NOMO-1 treated with dmso at 0.1 percent for 144 hours (cell line): ENCODE results near the gene E2F2.

ENCODE experiments used
- DNase-seq: peaks from one replicate; lab custom pipeline; 2025; ENCODE audit not compliant: unreplicated experiment; lab: John Stamatoyannopoulos, UW

E2F2 gene

GRCh38 chr1:23466423-23466989 lies 64.5 kb downstream of the E2F2 start:
- DNase-seq, result no peak

GRCh38 chr1:23463286-23463685 lies 67.7 kb downstream of the E2F2 start:
- no peak for DNase-seq

- no peak for DNase-seq
Measured at GRCh38 chr1:23462766-23463165, 68.3 kb downstream of the E2F2 start.

GRCh38 chr1:23461050-23461449 lies 70.0 kb downstream of the E2F2 start:
- no peak for DNase-seq

- no peak for DNase-seq
Measured at GRCh38 chr1:23460519-23460918, 70.5 kb downstream of the E2F2 start.

- DNase-seq, result no peak
Measured at GRCh38 chr1:23459338-23459757, 71.7 kb downstream of the E2F2 start.
